Middle frontal gyrus (tissue), 1 donor: ENCODE results near the gene KRT3.

ENCODE experiments used
- DNase-seq: peaks from one replicate; pipeline ENCODE4 v3.0.0-alpha.2; 2015; ENCODE audit warnings: low spot score; ENCODE audit errors: extremely low spot score

The KRT3 gene

GRCh38 chr12:52814710-52815155 is 18.8 kb upstream of the KRT3 start:
- DNase-seq = no peak

- no peak for DNase-seq
These were observed 18.2 kb upstream of the KRT3 start, which contains the start of gene KRT4 for GRCh38 chr12:52813885-52814709. KRT4 (minus strand) TSS chr12:52814116; CDS start chr12:52814058, 58 bp downstream.

GRCh38 chr12:52813203-52813819 is 17.4 kb upstream of the KRT3 start:
- DNase-seq = no peak

- DNase-seq = no peak
These were observed 16.8 kb upstream of the KRT3 start for GRCh38 chr12:52812749-52813148.

- no peak for DNase-seq
These were observed 16.1 kb upstream of the KRT3 start for GRCh38 chr12:52812073-52812400.

- DNase-seq = no peak
These were observed 15.5 kb upstream of the KRT3 start for GRCh38 chr12:52811191-52812072.

- no peak for DNase-seq
These were observed 14.6 kb upstream of the KRT3 start for GRCh38 chr12:52810554-52810953.

- DNase-seq = no peak
These were observed 13.2 kb upstream of the KRT3 start for GRCh38 chr12:52809166-52809565.

- DNase-seq = no peak
These were observed 12.8 kb upstream of the KRT3 start for GRCh38 chr12:52808573-52809160.

- no peak for DNase-seq
These were observed 11.9 kb upstream of the KRT3 start for GRCh38 chr12:52807544-52808470.

- DNase-seq = no peak
These were observed 11.1 kb upstream of the KRT3 start for GRCh38 chr12:52806821-52807543.

- DNase-seq = no peak
These were observed 10.4 kb upstream of the KRT3 start for GRCh38 chr12:52806169-52806811.

GRCh38 chr12:52805739-52806138 is 9.8 kb upstream of the KRT3 start:
- no peak for DNase-seq

- DNase-seq = no peak
These were observed 9.1 kb upstream of the KRT3 start for GRCh38 chr12:52805000-52805399.

- no peak for DNase-seq
These were observed 6.5 kb upstream of the KRT3 start for GRCh38 chr12:52802442-52802841.

GRCh38 chr12:52801773-52802172 is 5.9 kb upstream of the KRT3 start:
- DNase-seq = no peak

- DNase-seq = no peak
These were observed 4.5 kb upstream of the KRT3 start for GRCh38 chr12:52800259-52800917.

- DNase-seq = no peak
These were observed 3.7 kb upstream of the KRT3 start for GRCh38 chr12:52799505-52800211.
